Heart right ventricle (tissue), 16 donors: ENCODE measurements around the gene ZNF785. TPM values are rescaled to one million over a fixed set of nuclear protein-coding genes. Genes with fewer than 3 reads are reported as not detected.
"Not testable (repeated sequence)": the region's sequence is repeated elsewhere in the genome, so short reads cannot be mapped to it uniquely, and the experiment has no call there.

Source experiments
- ATAC-seq, 8 donors: fragments of 200-7000 bp; cut with Tn5 transposase; one replicate each; pipeline ENCODE4 v1.9.1; 2020; ENCODE audit warnings: mild to moderate bottlenecking in 8 of 8, moderate library complexity in 8 of 8, moderate number of reproducible peaks in 1 of 8
- DNase-seq, 2 donors: peaks; one replicate each; pipeline ENCODE4 v3.0.0-alpha.2; 2020
- H3K27ac ChIP-seq, 10 donors: fragments of 200-600 bp; sonication (generic) in 2 of 10; one replicate each; pipeline versions ENCODE4 v1.5.0 to v1.8.0; 2020 to 2022; ENCODE audit warnings: mild to moderate bottlenecking in 3 of 10
- H3K27me3 ChIP-seq, 7 donors: fragments of 200-600 bp; one replicate each; pipeline ENCODE4 v1.8.0; 2021 to 2022; ENCODE audit warnings: mild to moderate bottlenecking in 2 of 7
- H3K36me3 ChIP-seq, 9 donors: fragments of 200-600 bp; sonication (generic) in 1 of 9; one replicate each; pipeline versions ENCODE4 v1.5.0 to v1.8.0; 2020 to 2022; ENCODE audit warnings: mild to moderate bottlenecking in 2 of 9
- H3K4me1 ChIP-seq, 9 donors: fragments of 200-600 bp; sonication (generic) in 1 of 9; one replicate each; pipeline versions ENCODE4 v1.5.0 to v1.8.0; 2020 to 2022; ENCODE audit warnings: mild to moderate bottlenecking in 4 of 9
- H3K4me3 ChIP-seq, 10 donors: fragments of 200-600 bp; sonication (generic) in 2 of 10; one replicate each; pipeline versions ENCODE4 v1.5.0 to v1.8.0; 2020 to 2022; ENCODE audit warnings: mild to moderate bottlenecking in 7 of 10, moderate library complexity in 2 of 10
- H3K9me3 ChIP-seq, 11 donors: fragments of 200-600 bp in 10 of 11; sonication (generic) in 2 of 11; one replicate each; pipeline versions ENCODE4 v1.5.0 to v1.8.0; 2013 to 2022; ENCODE audit warnings: mild to moderate bottlenecking in 2 of 11, control low read depth in 1 of 11, moderate library complexity in 1 of 11
- CTCF ChIP-seq, 9 donors: fragments of 200-600 bp; sonication (generic) in 2 of 9; IDR thresholded peaks; one replicate each; pipeline versions ENCODE4 v1.5.0 to v1.8.0; 2021 to 2022; ENCODE audit warnings: antibody characterized with exemption in 9 of 9, mild to moderate bottlenecking in 5 of 9, moderate library complexity in 1 of 9
- WGBS, 2 donors: extraction: QIAGEN DNeasy Blood & Tissue Kit; methylation state at CpG; one replicate each; pipeline ENCODE4 v1.1.7; 2013; ENCODE audit warnings: inconsistent platforms in 1 of 2; 5-methylcytosine and 5-hydroxymethylcytosine counted together
- intact Hi-C, 10 donors: fragments of 100-400 bp; cut with DNase I; formaldehyde crosslinking; loops; one replicate each; pipeline versions ENCODE4 v1.11.1 to v1.14.2; 2022
- polyA plus RNA-seq, 2 donors: library from polyadenylated mRNA; stranded (reverse); fragments of 200-250 nt; gene quantifications; one replicate each; pipeline ENCODE4 v1.2.3, GENCODE V29; 2013
- total RNA-seq, 10 donors: library from RNA; stranded (reverse); fragmentation: NEBNext Ultra II Directional in 3 of 10; extraction: Animal tissue kit (Norgen Biotek cat#: 25700) in 3 of 10; gene quantifications; one replicate each; pipeline versions ENCODE4 v1.2.1 to v1.2.4, GENCODE V29; 2021 to 2023
- donor health status: Arrhythmogenic right ventricular cardiomyopathy.
- donor health status: ischemic (EF 13 %, LVEDD 7.1; RV severe dilation, severe dysfunction).
- donor health status: healthy with polysubstance abuse.
- donor health status: DM: no; HTN: yes; CAD: no.
- donor health status: DM: no; HTN: no; CAD: no.
- donor health status: ischemic (EF 25% LVEDD 6.9; RV normal size, moderate dysfunction).
- donor health status: ischemic (EF 25% LVEDD 5.7; RV mildly dilated, moderate dysfunction).
- donor health status: healthy.
- donor health status: DM: yes; HTN: yes; CAD: no.
- donor health status: Ischemic cardiomyopathy.
- donor health status: ischemic (EF 35%, LVEDD 5.7; RV mildly dilated, moderate dysfunction).
- donor health status: nonischemic (EF 11% LVEDD 7.7; RV severe dilation, severe dysfunction).
- donor health status: DM: yes; HTN: yes; CAD: no.
- donor health status: PGD.
- donor health status: ischemic (EF 29% LVEDD 5.4; RV normal size, mild dysfunction).
- donor health status: nonischemic (EF 23%, LVEDD 6.1; RV moderate dilation, normal function).

Gene ZNF785
- total and polyA plus RNA-seq, 12 donors: 2.8 to 8.4 (median 5.4) TPM

- intact Hi-C loops: loop anchor here in 3 of 10 donors (2.0 to 10.0 kb wide), 4 partner anchors 14 to 474 kb away; partner anchors contain the start of genes ZNF785 (in 2 of the 3), ALDOA (in 1 of the 3) and ZNF689 (in 1 of the 3)
- TF ChIP-seq CTCF (IDR thresholded peaks at IDR 0.05): no peak
- DNase-seq: peak; percentile 59 to 73
- WGBS, 2 donors: 43 to 61% methylated on average over 8 of the region's 8 CpGs
- no peak overlapping the region for H3K4me3 ChIP-seq
- no peaks in the 10 kb centered on the region for H3K9me3 ChIP-seq
- no peaks in the 10 kb centered on the region for H3K36me3 ChIP-seq
- H3K27me3 ChIP-seq: no peaks in the 10 kb centered on the region
- peak; percentile 40 to 87 (median 65) for ATAC-seq
- H3K27ac ChIP-seq: peak overlapping the region; percentile 33 to 82 (median 80)
- peaks cover 6 to 56% (median 38%) of the 10 kb centered on the region in 9 donors for H3K4me1 ChIP-seq
Measured at GRCh38 chr16:30539000-30539964, 46.2 kb downstream of the ZNF785 start.

GRCh38 chr16:30536391-30537024, 49.0 kb downstream of the ZNF785 start:
- intact Hi-C loops: loop anchor here in 3 of 10 donors (10.0 kb wide), 3 partner anchors 48 to 472 kb away; partner anchors contain the start of genes ZNF785 (in 2 of the 3), ALDOA (in 1 of the 3) and ZNF689 (in 1 of the 3)
- Histone ChIP-seq H3K4me1 (peaks cover under 1 to 57% (median 40%) of the 10 kb centered on the region in 9 donors), H3K4me3 (peak overlapping the region in 2 of 10 donors; percentile 80 to 89), H3K27ac (peak overlapping the region in 6 of 10 donors; percentile 89 to 98 (median 98)), H3K36me3 (peaks cover 0 to 20% (median 13%) of the 10 kb centered on the region in 9 donors)
- not testable (repeated sequence) for ATAC-seq, H3K27me3 ChIP-seq, H3K9me3 ChIP-seq, DNase-seq
- 93 to 95% methylated on average over 13 of the region's 13 CpGs for WGBS, 2 donors

GRCh38 chr16:30535777-30536190, 49.7 kb downstream of the ZNF785 start:
- DNase-seq (peak; percentile 67 to 73), ATAC-seq (peak; percentile 38 to 83 (median 70))
- no peaks in the 10 kb centered on the region for H3K9me3 ChIP-seq
- WGBS, 2 donors: 29 to 31% methylated on average over 12 of the region's 12 CpGs
- peak; percentile 26 to 82 (median 59) for TF ChIP-seq CTCF (IDR thresholded peaks at IDR 0.05)
- peaks cover 0 to 50% (median 33%) of the 10 kb centered on the region in 9 donors for H3K4me1 ChIP-seq
- peak overlapping the region; percentile 71 to 94 (median 80) for H3K4me3 ChIP-seq
- peak overlapping the region; percentile 78 to 98 (median 96) for H3K27ac ChIP-seq
- intact Hi-C loops: loop anchor here in 9 of 10 donors (1.0 to 10.0 kb wide), 7 partner anchors 21 to 471 kb away; partner anchors contain the start of genes ZNF764 (in 6 of the 9), ZNF785 (in 3 of the 9), ALDOA (in 1 of the 9) and ZNF689 (in 1 of the 9)
- H3K36me3 ChIP-seq: peaks cover 0 to 27% (median 18%) of the 10 kb centered on the region in 9 donors
- no peaks in the 10 kb centered on the region for H3K27me3 ChIP-seq

- WGBS, 2 donors: 5 to 9% methylated on average over 18 of the region's 18 CpGs
- no peaks in the 10 kb centered on the region for H3K27me3 ChIP-seq
- peaks cover 0 to 45% (median 31%) of the 10 kb centered on the region in 9 donors for H3K4me1 ChIP-seq
- peaks cover 0 to 32% (median 18%) of the 10 kb centered on the region in 9 donors for H3K36me3 ChIP-seq
- no peaks in the 10 kb centered on the region for H3K9me3 ChIP-seq
- H3K4me3 ChIP-seq: peak overlapping the region; percentile 71 to 94 (median 80)
- peak overlapping the region; percentile 78 to 98 (median 96) for H3K27ac ChIP-seq
- intact Hi-C loops: loop anchor here in 9 of 10 donors (1.0 to 10.0 kb wide), 7 partner anchors 22 to 470 kb away; partner anchors contain the start of genes ZNF764 (in 6 of the 9), ZNF785 (in 3 of the 9), ALDOA (in 1 of the 9) and ZNF689 (in 1 of the 9)
- peak in 3 of 8 donors; percentile 0 to 4 (median 0) for ATAC-seq
- no peak for DNase-seq
- TF ChIP-seq CTCF (IDR thresholded peaks at IDR 0.05): no peak
Measured at GRCh38 chr16:30535106-30535776, 50.3 kb downstream of the ZNF785 start.
